ENCODE measurements around the gene FIP1L1.
"Not testable (repeated sequence)": the region's sequence is repeated elsewhere in the genome, so short reads cannot be mapped to it uniquely, and the experiment has no call there.

The FIP1L1 gene

DNA sequence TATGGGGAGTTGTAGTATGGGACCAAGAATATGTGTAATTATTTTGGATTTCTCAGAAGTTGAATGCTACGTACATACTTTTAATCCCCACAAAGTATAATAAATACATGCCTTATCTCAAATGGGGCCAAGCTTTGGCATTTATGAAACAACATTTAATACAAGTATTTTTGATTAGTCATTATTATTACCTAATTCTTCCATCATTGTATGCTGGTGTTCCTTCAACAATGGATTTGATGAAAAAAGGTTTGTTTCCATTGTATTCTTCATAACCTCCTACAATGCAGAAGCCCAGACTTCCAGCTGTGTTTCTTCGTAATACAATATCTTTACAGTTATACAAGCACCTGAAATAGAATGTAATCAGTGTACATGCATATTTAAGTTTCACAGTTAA is 83.8 kb downstream of the FIP1L1 start:
- Histone ChIP-seq H3K4me3 (no peak overlapping the region), H3K27ac (no peak overlapping the region)

DNA sequence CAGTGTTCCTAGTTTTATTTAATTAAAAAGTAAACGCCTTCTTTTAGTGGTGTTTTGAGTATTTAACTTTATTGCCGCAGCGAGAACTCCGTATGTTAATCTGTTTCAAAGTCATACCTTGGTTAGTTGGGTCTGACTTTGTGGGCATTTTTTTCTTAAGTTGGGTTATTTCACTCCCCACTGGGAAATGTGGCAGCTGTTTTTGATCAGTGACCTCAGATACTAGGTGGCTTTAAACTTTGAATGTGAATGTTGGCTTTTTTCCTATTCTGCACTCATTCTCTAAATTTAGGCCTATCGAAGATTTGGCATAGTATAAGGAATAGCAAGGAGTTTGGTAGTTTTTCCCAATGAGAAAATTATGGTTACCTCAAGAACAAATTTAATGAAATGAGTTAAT is 85.9 kb downstream of the FIP1L1 start:
- no peak overlapping the region for H3K4me3 ChIP-seq
- no peak overlapping the region for H3K27ac ChIP-seq

DNA sequence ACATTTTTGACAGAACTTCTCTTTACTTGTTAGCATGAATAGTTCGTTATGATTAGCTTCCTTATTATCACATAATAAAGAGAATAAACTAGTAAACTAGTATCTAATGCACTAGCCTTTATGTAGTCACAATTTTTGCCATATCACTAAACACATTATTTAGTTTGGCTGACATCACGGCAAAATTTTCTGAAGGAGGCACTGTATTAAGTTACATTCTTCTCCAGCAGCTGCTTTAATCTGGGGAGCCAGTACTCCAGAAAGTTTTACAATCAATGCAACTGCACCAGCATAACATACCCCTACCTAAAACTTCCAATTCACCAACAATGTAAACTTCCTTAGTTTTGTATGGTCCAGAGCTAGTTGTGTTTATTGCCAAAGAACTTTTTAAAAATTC is 87.8 kb downstream of the FIP1L1 start:
- Histone ChIP-seq H3K27ac (no peak overlapping the region), H3K4me3 (no peak overlapping the region)

DNA sequence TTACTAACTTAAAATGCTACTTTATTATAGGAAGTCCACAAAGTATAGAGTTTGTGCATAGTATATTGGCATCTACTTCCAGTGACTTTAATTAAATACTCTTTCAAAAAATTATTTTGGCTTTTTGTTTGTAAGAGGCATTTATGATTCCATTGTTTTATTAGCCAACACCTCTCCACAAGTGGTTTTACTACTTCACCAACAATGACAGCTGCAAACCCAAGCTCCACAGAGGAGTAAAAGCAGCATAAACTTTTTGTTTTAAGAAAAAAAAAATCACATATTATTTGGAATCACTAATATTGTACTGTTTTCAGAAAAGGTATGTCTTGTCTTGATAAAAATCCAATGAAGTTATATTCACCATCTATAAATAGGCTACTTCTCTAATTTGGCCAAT is 88.5 kb downstream of the FIP1L1 start:
- Histone ChIP-seq H3K27ac (no peak overlapping the region), H3K4me3 (no peak overlapping the region)

DNA sequence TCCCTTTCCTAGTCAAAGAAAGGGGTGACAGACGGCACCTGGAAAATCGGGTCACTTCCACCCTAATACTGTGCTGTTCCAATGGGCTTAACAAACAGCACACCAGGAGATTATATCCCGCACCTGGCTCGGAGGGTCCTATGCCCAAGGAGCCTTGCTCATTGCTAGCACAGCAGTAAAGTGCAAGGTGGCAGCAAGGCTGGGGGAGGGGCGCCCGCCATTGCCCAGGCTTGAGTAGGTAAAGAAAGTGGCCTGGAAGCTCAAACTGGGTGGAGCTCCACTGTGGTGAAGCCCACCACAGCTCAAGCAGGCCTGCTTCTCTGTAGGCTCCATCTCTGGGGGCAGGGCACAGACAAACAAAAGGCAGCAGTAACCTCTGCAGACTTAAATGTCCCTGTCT is 89.1 kb downstream of the FIP1L1 start:
- H3K27ac ChIP-seq, H3K4me3 ChIP-seq: not testable (repeated sequence)

DNA sequence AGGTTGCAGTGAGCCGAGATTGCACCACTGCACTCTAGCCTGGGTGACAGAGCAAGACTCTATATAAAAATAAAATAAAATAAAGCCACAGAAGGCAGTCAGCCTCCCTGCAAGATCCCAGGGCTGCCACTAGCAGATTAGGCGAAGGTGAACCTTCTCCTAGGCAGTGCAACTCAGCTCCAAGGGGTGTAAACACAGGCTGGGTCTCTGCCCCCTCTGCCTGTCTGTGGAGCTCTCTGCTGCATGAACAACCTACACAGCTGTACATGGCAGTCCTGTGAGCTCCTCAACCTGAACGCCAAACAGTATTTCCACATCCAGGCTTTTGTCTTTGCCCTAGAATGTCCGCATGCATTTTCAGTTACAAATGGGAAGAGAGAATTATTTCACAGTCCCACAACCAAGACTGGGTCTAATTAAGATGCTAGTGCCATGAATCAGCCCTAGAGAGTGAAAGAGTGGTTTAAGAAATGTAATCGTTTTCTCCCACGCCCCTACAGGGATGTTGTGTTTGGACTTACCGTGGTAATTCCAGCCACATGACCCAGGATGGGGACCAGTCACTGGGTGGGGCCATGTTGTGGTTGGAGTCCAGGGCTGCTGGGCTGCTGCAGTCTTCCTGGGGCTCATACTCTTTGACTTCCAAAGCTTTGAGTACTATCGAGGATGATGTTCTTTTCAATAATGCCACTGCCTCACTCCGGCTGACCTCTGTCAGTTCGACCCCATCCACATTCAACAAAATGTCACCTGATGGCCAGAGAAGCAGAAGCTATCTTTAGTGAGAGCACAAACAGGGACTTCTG is 99.0 kb downstream of the FIP1L1 start:
- no peak overlapping the region for H3K4me3 ChIP-seq
- peak overlapping the region in 15 of 21 experiments; percentile 2 to 76 (median 54) for H3K27ac ChIP-seq

DNA sequence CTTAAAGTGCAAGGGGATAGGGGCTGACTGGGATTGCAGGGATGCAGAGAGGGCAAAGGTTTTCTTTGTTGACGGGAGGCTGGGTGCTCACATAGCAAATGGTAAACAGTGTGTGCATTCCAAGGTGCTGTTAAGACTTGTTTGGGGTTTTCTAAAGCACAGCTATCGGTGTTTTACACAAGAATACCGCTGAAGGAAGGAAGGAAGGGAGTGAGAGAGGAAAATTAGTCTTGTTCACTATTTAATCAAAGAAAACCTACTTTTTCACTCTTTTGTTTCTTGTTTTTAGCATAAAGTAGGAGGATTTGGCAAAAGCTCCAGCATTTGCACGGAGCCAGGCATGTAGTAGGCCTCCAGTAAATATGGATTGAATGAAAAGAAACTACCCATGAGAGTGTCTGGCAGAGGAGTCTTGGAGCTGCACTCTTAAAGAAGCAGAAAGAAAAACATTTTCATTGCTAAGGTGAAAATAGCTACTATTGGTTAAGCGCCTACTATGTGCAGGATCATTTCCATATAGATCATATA is 99.7 kb downstream of the FIP1L1 start:
- peak overlapping the region in 14 of 21 experiments; percentile 7 to 76 (median 57) for H3K27ac ChIP-seq
- no peak overlapping the region for H3K4me3 ChIP-seq

DNA sequence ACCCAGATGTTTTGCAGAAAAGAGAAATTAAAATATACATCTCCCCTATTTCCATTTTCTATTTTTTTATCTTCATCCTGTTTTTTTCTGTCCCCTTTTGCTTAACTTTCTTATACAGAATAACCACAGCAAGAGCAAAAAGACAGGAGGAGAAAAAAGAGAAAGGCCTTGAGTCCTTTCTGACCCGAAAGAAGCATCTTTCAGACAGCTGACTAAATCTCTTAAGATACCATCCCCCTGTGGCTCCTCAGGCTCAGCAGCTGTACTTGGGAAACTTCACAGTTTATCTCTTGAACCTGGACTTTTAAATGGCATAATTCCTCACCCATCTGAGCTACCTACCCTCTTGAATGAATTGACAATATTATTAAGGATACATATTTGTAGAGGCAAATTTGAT is 100.2 kb downstream of the FIP1L1 start:
- Histone ChIP-seq H3K4me3 (no peak overlapping the region), H3K27ac (peak overlapping the region in 5 of 21 experiments; percentile 14 to 73 (median 50))

DNA sequence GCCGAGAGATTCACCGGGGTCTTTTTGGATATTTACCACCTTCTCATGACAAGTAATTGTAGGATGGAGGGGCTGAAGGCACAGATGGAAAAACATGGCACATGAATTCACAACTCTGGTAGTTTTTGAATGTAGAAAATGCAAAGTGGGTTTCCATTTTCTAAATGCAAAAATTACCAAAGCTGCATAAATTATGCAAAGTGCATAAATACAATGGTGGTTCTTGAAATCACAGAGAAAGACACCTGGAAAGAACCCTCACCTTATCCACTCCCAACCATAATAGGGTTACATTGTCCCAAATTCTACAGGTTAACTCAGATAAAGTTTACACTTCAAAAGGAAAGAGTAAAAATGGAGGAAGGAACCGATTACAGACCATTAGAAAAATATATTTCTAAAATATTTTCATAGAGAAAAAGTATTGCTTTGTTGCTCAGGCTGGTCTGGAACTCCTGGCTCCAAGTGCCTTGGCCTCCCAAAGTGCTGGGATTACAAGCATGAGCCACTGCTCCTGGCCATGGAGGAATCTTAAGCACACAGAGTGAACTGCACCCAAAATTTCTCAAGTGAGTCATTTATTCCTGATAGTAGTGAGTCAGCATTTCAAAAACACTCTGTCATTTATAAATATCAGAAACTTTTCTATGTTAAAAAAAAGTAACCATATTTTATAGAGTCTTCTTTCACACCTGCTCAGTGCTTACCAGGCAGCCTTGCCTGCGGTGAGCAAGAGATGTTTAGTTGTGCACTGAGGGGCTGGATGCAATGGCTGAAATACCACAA is 101.4 kb downstream of the FIP1L1 start:
- H3K4me3 ChIP-seq = no peak overlapping the region
- H3K27ac ChIP-seq = peak overlapping the region in 1 of 21 experiments; percentile 10

DNA sequence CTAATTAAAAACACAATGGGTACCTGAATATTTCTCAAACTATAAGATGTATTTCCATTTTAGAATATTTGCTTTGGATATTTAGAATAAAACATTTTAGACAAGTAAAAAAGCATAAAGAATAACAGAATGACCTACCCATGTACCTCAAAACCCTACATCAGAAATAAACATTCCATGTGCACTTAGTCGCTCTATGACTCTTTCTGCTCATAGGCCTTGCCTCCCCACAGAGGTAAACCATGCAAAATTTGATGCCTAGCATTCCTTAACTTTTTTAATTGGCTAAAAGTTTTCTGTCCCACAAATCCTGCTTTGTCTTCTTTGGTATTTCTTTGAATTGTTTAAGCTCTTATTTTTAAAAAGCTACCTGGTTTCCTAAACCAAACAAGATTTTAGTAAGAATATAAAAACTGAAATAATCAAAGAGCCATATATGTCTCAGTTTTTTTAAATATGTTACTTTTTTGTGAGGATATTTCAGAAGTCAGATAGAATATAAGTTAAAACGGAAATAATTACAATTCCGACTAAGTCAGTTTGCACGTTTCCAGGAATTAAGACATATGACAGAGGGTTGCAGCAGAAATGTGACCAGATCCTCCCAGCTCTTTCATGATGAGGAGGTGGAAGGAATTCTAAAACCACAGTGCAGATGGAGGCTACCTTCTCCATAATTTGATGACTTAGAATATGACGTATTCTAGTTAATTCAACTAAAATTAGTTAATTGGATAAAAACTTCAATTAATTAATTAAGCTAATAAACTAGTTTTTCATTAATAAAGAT is 102.5 kb downstream of the FIP1L1 start:
- H3K4me3 ChIP-seq = no peak overlapping the region
- no peak overlapping the region for H3K27ac ChIP-seq

DNA sequence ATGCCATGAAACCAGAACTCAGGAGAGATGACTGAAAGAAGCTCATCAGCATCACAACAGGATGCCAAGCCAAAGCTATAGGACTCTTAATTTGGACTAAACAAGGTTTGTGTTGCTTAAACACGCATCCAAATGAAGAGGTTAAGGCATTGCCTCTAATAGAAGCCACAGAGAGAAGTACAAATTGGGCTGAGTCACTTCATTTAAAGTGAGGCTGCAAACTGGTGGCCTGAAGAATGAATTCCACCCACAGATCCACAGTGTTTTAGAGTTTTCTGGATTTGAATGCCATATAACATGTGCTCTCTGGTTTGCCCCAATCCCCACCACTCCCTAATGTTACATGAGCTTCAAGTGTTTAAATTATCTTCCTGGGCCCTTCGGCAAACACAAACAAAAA is 103.5 kb downstream of the FIP1L1 start:
- H3K27ac ChIP-seq = no peak overlapping the region

DNA sequence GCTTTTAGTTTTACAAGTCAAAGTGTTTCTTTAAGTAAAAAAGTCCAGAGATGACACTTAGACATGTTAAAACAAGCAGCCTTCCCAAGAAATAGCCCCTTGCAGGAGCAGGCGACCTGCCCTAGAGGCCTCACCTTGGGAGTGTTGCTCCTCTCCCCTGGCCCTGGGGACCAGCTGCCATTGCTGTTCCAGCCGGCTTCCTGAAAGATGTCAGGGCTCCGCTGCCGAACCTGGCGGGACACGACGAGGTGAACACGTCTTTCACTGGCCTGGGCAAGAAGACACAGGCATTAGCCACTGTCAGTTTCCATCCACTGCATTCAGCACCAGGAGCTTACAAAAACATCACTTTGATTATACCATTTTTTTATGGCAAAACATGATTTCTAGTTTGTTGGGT is 104.1 kb downstream of the FIP1L1 start:
- no peak overlapping the region for H3K4me3 ChIP-seq
- H3K27ac ChIP-seq = no peak overlapping the region

More for the DNA sequence above, 103.5 kb downstream of the FIP1L1 start:
- H3K4me3 ChIP-seq = no peak overlapping the region

DNA sequence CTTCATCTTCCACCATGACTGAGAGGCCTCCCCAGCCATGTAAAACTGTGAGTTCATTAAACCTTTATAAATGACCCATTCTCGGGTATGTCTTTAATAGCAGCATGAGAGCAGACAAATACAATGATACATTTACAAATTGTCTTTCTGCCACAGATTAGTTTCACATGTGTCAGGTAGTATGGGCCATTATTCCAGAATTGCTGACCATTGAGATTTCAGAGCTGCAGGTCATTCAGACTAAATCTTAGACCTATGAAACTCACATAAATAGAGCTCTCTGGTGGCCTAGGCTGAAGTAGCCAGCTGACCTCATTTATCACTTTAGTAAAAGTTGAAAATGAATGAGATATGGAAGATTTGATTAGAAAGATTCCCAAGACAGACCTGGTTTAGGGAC is 105.8 kb downstream of the FIP1L1 start:
- H3K27ac ChIP-seq = no peak overlapping the region
- H3K4me3 ChIP-seq = no peak overlapping the region

DNA sequence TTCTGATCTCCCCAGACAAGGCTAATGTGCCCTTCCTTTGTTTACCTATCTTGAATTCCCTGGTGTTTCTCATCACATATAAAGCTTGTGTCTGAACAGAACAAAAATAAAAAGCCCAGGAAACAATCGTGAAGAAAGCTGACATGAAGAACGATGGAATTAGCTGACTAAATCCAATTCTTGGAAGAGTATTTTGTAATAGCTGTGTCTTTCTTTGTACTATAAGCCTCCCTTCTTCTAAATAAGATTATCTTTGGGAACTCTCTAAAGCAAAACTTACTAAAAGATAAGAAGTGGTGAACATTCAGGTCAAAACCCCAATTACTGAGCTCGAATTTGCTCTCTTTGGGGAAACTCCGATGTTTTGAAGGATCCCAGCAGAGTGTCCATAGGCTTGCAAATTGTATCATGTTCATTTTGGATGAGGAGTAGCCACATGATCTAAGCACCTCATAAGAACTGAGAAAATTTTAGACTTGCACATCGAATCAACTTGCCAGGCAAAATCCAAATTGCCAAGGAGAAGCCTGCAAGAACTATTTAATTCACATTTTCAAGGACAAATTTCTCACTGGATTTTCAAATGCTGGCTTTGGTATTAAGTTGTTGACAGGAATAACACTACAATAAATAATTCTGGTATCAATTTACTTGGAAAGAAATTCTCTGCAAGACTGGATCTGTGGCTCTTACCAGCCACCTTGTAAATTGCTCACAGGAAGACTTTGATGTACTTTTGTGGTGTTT is 107.6 kb downstream of the FIP1L1 start:
- peak overlapping the region in 3 of 21 experiments; percentile 3 to 36 (median 22) for H3K27ac ChIP-seq
- H3K4me3 ChIP-seq = no peak overlapping the region

DNA sequence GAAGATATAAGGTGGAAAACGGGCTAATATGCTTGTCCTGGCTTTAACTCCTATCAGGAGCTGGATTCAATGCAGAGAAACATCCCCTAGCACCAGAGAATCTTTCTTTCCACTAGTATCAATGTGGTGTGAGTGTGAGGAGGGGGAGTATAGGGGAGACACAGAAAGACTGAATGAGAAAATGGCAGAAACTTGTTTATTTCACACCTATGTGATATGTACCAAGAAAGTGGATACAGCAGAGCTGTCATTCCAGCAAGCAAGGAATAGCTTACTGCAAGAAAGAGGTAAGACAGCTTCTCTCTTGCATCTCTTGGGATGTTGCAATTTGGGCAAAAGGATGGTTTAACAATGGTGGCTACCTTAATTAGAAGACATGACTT is 108.2 kb downstream of the FIP1L1 start:
- Histone ChIP-seq H3K27ac (peak overlapping the region in 1 of 21 experiments; percentile 3), H3K4me3 (no peak overlapping the region)

DNA sequence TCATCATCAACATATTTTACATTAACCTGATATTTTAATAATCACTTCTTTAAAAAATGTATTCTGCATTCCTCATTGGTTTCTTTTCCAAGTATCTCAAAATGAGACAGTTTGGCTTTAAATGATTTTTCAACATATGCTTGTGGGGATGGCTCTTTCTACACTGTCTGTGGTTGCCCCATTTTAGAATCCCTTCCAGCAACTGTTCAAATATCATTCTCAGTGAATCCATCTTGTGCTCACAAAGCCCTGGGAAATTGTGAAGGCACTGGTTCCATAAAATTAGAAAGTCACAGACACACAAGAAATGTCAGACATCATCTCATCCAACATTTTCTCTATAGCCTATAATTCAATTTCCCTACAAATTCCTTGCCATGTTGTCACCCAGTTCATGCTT is 110.3 kb downstream of the FIP1L1 start:
- Histone ChIP-seq H3K27ac (no peak overlapping the region), H3K4me3 (no peak overlapping the region)

DNA sequence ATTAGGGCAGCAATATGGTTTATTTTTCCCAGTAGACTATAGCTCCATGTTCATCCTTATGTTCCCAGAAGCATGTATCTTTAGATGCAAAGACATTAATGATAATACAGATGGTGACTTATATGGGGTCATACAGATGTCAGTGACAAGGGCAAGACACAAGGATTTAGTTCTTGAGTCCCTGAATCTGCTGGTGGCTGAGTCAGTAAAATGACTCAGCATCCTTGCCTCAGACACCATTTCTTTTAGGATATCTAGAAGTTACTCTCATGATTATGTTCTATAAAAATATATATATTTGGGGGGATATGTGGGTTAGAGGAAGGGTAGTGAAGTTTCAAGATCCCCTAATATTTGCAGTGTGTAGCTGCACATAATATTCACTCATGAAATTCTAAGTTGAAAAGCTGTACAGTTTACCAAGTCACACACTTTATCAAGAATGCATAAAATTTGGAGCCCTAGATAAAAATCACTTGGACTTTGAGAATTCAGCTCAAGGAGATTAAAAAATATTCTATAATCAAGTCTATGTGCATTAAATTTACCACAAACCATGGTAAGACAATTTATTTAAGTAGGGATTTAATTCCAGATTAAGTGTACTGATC is 111.9 kb downstream of the FIP1L1 start:
- Histone ChIP-seq H3K4me3 (no peak overlapping the region), H3K27ac (peak overlapping the region in 5 of 21 experiments; percentile 11 to 62 (median 48))

DNA sequence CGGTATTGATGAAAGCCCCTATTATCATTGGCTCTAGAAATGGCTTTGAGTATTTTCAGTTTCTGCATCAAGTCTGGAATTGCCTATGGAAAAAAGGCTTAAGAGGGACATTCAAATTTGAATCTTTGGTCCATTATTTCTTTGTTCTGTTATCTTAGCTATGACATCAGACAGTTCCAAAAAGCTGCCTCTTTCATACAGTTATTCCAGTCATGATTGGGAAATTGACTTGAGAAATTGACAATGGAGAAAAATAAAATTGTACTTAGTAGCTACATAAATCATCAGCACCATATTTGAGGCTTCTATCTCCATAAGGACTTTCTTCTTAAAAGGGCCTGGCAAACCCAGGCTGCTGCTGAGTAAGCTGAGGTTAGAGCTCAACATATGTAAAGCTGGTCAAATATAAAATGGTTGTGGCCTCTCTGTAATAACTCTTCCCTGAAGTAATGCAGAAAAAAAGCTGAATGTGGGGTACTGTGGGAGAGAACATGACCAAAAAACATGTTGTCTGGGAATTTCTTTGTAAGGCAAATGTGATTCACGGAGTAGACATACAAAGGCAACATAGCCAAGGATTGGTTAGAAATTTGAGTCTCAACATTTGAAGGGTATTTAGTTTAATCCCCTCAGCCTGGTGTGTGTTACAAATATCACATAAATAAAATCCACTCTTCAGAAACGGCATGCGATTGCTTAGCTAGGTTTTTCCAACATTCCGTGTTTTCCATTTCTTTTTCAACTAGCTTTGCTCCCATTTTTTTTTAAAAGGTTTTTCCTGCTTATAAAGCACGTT is 112.9 kb downstream of the FIP1L1 start:
- no peak overlapping the region for H3K4me3 ChIP-seq
- H3K27ac ChIP-seq = peak overlapping the region in 10 of 21 experiments; percentile 11 to 62 (median 44)
